Colonic mucosa (tissue), 4 donors: ENCODE results near the gene CCL24. TPM values are rescaled to one million over a fixed set of nuclear protein-coding genes. Genes with fewer than 3 reads are reported as not detected.
"Not testable (repeated sequence)": the region's sequence is repeated elsewhere in the genome, so short reads cannot be mapped to it uniquely, and the experiment has no call there.

Experiments used
- DNase-seq: peaks from one replicate; pipeline ENCODE4 v3.0.0-alpha.2; 2020
- H3K27ac ChIP-seq: fragments of 200-600 bp; one replicate; pipeline ENCODE4 v1.8.0; 2021
- H3K27me3 ChIP-seq: fragments of 200-600 bp; one replicate; pipeline ENCODE4 v1.8.0; 2021
- H3K36me3 ChIP-seq: fragments of 200-600 bp; one replicate; pipeline ENCODE4 v1.8.0; 2021
- H3K4me1 ChIP-seq: fragments of 200-600 bp; one replicate; pipeline ENCODE4 v1.8.0; 2021; ENCODE audit warnings: mild to moderate bottlenecking
- H3K4me3 ChIP-seq: fragments of 200-600 bp; one replicate; pipeline ENCODE4 v1.8.0; 2021
- H3K9ac ChIP-seq, 2 donors: one replicate each; pipeline ENCODE4 v1.7.0; 2013; ENCODE audit warnings: control low read depth in 2 of 2, low read depth in 2 of 2, low read length in 2 of 2
- H3K9me3 ChIP-seq: fragments of 200-600 bp; one replicate; pipeline ENCODE4 v1.8.0; 2021
- intact Hi-C: fragments of 100-400 bp; cut with DNase I; formaldehyde crosslinking; loops from one replicate; pipeline ENCODE4 v1.14.1; 2022
- total RNA-seq, 2 donors: library from RNA; stranded (reverse); fragmentation: NEBNext Ultra II Directional in 1 of 2; extraction: Animal tissue kit (Norgen Biotek cat#: 25700) in 1 of 2; gene quantifications; one replicate each; pipeline ENCODE4 v1.2.1, GENCODE V29; 2021
- TF ChIP-seq, protein P1 (sequence below): fragments of 200-600 bp; IDR thresholded peaks from one replicate; pipeline ENCODE4 v1.8.0; 2022; ENCODE audit warnings: antibody characterized with exemption, mild to moderate bottlenecking
- donor health status: healthy.
- donor health status: DM: no; HTN: no; CAD: no.
- donor health status: DM: no; HTN: no; CAD: no.

Gene CCL24, protein sequence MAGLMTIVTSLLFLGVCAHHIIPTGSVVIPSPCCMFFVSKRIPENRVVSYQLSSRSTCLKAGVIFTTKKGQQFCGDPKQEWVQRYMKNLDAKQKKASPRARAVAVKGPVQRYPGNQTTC
- 10 to 100 TPM; 15.7 to 18.4 TPM for total RNA-seq

DNA sequence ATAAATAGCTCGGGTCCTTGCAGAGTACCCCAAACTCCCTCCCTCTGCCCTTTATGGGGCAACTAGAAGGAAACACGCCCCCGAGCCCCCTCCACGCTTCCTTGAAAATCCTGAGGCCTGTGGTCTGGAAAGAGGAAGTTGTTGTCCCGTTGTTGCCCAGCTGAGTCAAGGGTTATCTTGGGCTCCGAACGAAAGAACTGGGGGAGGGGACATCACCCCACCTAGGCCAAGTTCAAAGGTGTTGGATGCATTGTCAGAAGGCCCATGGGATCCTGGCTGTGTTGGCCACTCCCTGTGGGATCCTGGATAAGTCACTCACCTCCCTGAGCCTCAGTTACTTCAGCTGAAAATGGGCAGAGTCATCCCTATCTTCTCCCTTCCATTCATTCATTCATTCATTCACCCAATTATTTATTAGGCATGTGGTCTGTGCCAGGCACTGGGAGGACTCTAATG is at the start of gene CCL24:
Gene CCL24 (minus strand): TSS at position 26 of the 456 bp plus-strand sequence. CDS start 91 bp downstream, outside the sequence.
- intact Hi-C loops = no loop called here
- TF ChIP-seq, protein P1, sequence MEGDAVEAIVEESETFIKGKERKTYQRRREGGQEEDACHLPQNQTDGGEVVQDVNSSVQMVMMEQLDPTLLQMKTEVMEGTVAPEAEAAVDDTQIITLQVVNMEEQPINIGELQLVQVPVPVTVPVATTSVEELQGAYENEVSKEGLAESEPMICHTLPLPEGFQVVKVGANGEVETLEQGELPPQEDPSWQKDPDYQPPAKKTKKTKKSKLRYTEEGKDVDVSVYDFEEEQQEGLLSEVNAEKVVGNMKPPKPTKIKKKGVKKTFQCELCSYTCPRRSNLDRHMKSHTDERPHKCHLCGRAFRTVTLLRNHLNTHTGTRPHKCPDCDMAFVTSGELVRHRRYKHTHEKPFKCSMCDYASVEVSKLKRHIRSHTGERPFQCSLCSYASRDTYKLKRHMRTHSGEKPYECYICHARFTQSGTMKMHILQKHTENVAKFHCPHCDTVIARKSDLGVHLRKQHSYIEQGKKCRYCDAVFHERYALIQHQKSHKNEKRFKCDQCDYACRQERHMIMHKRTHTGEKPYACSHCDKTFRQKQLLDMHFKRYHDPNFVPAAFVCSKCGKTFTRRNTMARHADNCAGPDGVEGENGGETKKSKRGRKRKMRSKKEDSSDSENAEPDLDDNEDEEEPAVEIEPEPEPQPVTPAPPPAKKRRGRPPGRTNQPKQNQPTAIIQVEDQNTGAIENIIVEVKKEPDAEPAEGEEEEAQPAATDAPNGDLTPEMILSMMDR = no peak
- H3K27me3 ChIP-seq = no peaks in the 10 kb centered on the region
- H3K27ac ChIP-seq = no peak within 1 kb of the TSS
- no peak for DNase-seq
- no peaks in the 10 kb centered on the region for H3K36me3 ChIP-seq
- no peaks in the 10 kb centered on the region for H3K9me3 ChIP-seq
- H3K9ac ChIP-seq = no peak within 1 kb of the TSS
- H3K4me3 ChIP-seq = no peak within 1 kb of the TSS
- no peaks in the 10 kb centered on the region for H3K4me1 ChIP-seq

DNA sequence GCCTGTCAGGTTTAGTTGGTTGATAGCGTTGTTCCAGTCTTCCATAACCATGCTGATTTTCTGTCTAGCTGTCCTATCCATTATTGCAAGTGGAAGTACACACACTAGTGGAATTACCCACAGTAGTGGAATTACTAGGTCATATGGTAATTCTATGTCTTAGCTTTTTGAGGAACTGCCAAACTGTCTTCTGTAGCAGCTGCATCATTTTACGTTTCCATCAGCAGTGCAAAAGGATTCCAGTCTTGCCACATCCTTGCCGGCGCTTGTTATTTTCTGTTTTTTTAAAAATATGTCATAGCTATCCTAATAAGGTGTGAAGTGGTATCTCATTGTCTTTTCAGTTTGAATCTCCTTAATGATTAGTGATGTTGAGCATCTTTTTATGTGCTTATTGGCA is 48.0 kb upstream of the CCL24 start:
- TF ChIP-seq, protein P1 = no peak
- H3K9me3 ChIP-seq = no peaks in the 10 kb centered on the region
- H3K27me3 ChIP-seq = no peaks in the 10 kb centered on the region
- no peak overlapping the region for H3K4me3 ChIP-seq
- H3K36me3 ChIP-seq = no peaks in the 10 kb centered on the region
- intact Hi-C loops = no loop called here
- no peak for DNase-seq
- no peak overlapping the region for H3K9ac ChIP-seq
- peak overlapping the region; percentile 16 for H3K27ac ChIP-seq
- H3K4me1 ChIP-seq = no peaks in the 10 kb centered on the region

DNA sequence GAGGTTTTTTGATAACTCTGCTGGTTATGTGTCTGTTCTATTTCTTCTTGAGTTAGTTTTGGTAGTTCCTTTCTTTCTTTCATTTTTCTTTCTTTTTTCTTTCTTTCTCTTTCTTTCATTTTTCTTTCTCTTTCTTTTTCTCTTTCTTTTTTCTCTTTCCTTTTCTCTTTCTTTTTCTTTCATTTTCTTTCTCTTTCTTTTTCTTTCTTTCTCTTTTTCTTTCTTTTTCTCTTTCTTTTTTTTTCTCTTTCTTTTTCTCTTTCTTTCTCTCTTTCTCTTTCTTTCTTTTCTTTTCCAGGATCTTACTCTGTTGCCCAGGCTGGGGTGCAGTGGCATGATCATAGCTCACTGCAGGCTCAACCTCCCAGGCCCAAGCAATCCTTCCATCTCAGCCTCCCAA is 44.8 kb upstream of the CCL24 start:
- H3K27ac ChIP-seq = no peak overlapping the region
- H3K9me3 ChIP-seq = no peaks in the 10 kb centered on the region
- intact Hi-C loops = no loop called here
- H3K4me3 ChIP-seq = no peak overlapping the region
- no peak for DNase-seq
- no peaks in the 10 kb centered on the region for H3K4me1 ChIP-seq
- TF ChIP-seq, protein P1 = no peak
- H3K36me3 ChIP-seq = no peaks in the 10 kb centered on the region
- H3K27me3 ChIP-seq = no peaks in the 10 kb centered on the region
- H3K9ac ChIP-seq = no peak overlapping the region

DNA sequence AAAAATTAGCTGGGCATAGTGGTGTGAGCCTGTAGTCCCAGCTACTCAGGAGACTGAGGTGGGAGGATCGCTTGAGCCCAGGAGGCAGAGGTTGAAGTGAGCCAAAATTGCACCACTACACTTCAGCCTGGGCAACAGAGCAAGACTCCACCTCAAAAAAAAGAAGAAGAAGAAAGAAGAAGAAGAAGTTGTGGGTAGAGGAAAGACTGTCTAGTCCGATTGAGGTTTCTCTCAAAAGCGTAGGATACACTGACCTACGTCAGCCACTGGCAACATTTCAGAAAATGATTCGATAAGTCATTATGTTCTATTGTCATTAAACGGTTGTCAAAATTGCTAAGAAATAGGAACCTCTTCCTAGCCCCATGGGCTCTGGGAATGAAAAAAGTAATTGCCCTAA is 42.9 kb upstream of the CCL24 start:
- Histone ChIP-seq H3K4me3 (no peak overlapping the region), H3K36me3 (no peaks in the 10 kb centered on the region), H3K27me3 (no peaks in the 10 kb centered on the region), H3K9ac (no peak overlapping the region), H3K27ac (no peak overlapping the region), H3K9me3 (no peaks in the 10 kb centered on the region), H3K4me1 (no peaks in the 10 kb centered on the region)
- DNase-seq = no peak
- intact Hi-C loops = no loop called here
- TF ChIP-seq, protein P1 = no peak

DNA sequence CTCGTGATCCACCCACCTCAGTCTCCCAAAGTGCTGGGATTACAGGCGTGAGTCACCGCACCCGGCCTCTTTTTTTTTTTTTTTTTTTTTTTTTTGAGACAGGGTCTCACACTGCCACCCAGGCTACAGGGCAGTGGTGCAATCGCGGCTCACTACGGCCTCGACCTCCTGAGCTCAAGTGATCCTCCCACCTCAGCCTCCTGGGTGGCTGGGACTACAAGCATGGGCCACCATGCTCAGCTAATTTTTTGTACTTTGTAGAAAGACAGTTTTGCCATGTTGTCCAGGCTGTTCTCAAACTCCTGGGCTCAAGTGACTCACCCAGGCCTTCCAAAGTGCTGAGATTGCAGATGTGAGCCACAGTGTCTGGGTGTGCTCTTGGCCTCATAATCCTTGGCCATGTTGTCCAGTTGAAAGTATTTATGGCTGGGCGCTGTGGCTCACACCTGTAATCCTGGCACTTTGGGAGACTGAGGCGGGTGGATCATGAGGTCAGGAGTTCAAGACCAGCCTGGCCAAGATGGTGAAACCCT is 41.3 kb upstream of the CCL24 start:
- DNase-seq, intact Hi-C loops, H3K27me3 ChIP-seq, H3K9me3 ChIP-seq, H3K9ac ChIP-seq, H3K4me3 ChIP-seq, H3K36me3 ChIP-seq, H3K27ac ChIP-seq, H3K4me1 ChIP-seq: not testable (repeated sequence)

DNA sequence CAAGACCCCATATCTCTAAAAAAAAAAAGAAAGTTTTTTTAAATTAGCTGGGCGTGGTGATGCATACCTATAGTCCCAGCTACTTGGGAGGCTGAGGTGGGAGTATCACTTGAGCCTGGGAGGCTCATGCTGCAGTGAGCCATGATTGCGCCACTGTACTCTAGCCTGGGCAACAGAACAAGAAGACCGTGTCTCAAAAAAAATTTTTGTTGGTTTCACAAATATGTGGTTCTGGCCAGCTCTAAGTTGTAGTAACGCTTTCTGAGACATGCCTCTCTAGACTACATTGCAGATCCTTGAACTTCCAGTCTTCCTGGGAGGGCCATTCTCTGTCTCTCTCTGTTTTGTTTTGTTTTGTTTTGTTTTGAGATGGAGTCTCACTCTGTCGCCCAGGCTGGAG is 40.6 kb upstream of the CCL24 start:
- H3K27me3 ChIP-seq = no peaks in the 10 kb centered on the region
- no peaks in the 10 kb centered on the region for H3K4me1 ChIP-seq
- no peaks in the 10 kb centered on the region for H3K36me3 ChIP-seq
- H3K9me3 ChIP-seq = no peaks in the 10 kb centered on the region
- no peak overlapping the region for H3K4me3 ChIP-seq
- no peak overlapping the region for H3K9ac ChIP-seq
- intact Hi-C loops = no loop called here
- no peak for DNase-seq
- H3K27ac ChIP-seq = no peak overlapping the region
- TF ChIP-seq, protein P1 = no peak
